Amniotic epithelial cell (primary cell): Measurements from ENCODE around the gene SAP130.
A peak's percentile ranks its signal among the peaks of the same experiment; 100 is the strongest.

ENCODE experiments used
- DNase-seq: peaks from one replicate; pipeline ENCODE4 v3.0.0-alpha.2; 2010; ENCODE audit warnings: low read depth

SAP130 gene

GRCh38 chr2:128027801-128028667 lies at the start of gene SAP130:
Gene SAP130, minus strand, starts transcription at chr2:128028059. Its CDS starts 1,767 bp downstream, at chr2:128026292.
- DNase-seq = peak; percentile 89

DNA sequence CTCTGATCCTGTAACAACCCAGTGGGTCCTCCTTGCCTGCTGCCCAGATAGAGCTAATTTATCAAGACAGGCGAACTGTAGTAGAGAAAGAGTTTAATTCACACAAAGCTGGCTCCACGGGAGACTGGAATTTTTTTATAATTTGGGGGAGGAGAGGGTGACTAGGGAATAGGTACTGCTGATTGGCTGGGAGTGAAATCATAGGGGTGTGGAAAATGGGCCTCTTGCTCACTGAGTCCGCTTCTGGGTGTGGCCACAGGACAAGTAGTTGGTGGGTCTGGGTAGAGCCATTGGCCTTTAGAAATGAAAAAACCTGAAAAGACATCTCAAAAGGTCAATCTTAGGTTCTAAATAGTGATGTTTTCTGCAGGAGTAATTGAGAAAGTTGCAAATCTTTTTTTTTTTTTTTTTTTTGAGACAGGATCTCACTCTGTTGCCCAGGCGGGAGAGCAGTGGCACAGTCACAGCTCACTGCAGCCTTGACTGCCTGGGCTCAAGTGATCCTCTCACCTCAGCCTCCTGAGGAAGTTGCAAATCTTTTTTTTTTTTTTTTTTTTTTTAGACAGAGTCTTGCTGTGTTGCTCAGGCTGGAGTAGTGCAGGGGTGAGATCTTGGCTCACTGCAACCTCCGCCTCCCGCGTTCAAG lies 48.7 kb upstream of the SAP130 start:
- no peak for DNase-seq

- no peak for DNase-seq
Observed at GRCh38 chr2:128073278-128073677, 45.4 kb upstream of the SAP130 start.

DNA sequence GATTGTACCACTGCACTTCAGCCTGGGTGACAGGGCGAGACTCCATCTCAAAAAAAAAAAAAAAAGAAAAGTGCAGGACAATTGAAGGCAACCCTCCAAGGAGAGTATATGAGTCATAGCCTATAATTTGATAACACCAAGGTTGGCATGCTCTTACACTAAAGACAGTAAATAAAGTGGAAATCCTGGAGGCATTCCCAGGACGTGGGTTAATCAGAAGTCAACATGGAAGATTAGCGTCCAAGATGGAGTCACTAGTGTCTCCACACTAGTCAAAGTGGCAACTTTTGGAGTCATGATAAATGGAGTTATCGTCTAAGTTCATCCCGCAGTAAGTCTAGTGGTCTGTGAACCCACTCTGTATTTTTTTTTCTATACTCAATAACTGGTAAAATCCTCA lies 41.9 kb upstream of the SAP130 start:
- peak; percentile 71 for DNase-seq

- no peak for DNase-seq
Observed at GRCh38 chr2:128064353-128064752, 36.5 kb upstream of the SAP130 start.

DNA sequence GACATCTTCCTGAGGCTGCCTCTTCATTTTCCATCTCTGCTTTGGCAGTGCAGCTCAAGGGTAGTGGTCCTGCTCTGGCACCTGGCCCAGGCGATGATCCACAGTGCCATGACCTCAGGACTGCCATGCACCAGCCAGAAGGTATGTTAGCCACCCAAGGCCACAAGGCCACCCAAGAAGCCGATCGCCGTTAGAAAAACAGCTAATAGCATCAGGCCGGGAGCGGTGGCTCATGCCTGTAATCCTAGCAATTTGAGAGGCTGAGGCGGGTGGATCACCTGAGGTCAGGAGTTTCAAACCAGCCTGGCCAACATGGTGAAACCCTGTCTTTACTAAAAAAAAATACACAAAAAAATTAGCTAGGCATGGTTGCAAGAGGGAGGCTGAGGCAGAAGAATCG lies 34.7 kb upstream of the SAP130 start:
- DNase-seq = no peak

DNA sequence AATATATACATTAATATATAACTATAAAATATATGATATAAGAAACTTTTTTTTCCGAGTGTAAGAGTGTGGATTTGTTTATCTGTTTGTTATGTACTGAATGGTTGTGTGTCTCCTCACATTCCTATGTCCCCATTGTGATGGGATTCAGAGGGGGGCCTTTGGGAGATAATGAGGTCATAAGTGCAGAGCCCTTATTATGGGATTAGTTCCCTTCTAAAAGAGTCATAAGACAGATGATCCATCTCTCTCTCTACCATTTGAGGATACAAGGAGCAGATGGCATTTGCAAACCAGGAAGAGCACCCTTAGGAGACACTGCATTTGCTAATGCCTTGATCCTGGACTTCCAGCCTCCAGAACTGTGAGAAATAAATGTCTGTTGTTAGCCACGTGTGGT lies 30.3 kb upstream of the SAP130 start:
- no peak for DNase-seq

GRCh38 chr2:128057334-128057733 lies 29.5 kb upstream of the SAP130 start:
- DNase-seq = no peak

DNA sequence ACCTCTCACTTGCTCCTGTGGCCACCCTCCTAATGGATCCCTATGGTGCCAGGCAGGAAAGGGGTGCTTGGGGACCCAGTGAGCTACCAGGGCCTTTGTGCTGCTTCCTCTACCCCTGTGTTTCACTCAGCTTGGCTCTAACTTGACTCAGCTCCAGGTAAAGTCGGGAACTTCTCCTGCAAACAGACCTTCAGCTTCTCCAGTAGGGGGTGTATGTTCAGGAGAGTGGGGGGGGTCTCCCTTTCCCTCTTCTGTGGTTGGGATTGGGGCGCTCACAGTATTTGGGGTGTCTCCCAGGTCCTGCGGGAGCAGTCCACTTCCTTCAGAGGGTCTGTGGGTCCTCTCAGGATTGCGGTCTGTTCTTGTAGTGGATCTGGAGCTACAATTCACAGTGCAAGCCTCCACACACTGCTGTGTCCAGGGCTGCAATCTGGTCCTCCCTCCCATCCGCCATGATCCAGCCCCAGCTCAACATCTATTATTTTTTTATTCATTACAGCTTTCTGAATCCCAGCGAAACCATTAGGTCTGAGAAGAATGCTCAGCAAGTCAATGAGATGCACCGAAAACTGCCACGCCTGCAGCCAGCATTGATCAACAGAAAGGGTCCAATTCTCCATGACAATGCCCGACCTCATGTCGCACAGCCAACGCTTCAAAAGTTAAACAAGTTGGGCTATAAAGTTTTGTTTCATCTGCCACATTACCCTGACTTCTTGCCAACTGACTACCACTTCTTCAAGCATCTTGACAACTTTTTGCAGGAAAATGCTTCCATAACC lies 26.4 kb upstream of the SAP130 start:
- DNase-seq = no peak

DNA sequence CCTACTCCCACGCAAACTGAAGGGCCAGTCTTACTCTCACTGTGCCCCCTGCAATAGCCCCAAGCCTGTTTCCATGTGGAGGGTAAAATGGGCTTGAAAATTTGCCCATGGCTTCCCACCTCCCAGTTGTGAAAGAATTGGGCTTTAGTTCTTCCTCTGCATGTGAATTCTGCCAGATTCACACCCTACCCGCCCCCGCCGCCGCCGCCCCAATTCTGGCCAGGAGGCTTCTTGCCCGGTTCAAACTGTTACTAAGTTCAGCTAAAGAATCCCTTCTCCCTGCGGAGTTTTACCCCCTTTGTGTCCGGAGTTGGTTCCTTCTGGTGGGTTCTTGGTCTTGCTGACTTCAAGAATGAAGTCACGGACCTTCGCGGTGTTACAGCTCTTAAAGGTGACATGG lies 25.5 kb upstream of the SAP130 start:
- DNase-seq = no peak

DNA sequence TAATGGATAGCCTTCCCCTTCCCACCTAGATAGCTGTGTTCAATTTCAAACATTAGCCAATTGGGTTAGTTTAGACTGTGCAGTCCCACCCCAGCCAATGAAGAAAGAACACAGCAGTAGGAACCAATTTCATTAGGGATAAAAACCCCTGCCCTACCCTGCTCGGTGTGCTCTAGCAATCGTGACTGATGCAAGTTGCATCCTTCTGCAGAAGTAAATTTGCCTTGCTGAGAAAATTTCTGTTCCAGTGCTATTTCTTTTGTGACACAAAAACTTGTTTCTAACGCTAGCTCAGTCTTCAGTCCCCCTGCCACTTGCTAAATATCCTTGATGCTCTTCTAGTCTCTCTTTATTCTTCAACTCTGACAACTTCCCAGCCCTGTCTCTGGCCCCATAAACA lies 15.2 kb upstream of the SAP130 start:
- DNase-seq = no peak

- no peak for DNase-seq
Observed at GRCh38 chr2:128041561-128041960, 13.7 kb upstream of the SAP130 start.

DNA sequence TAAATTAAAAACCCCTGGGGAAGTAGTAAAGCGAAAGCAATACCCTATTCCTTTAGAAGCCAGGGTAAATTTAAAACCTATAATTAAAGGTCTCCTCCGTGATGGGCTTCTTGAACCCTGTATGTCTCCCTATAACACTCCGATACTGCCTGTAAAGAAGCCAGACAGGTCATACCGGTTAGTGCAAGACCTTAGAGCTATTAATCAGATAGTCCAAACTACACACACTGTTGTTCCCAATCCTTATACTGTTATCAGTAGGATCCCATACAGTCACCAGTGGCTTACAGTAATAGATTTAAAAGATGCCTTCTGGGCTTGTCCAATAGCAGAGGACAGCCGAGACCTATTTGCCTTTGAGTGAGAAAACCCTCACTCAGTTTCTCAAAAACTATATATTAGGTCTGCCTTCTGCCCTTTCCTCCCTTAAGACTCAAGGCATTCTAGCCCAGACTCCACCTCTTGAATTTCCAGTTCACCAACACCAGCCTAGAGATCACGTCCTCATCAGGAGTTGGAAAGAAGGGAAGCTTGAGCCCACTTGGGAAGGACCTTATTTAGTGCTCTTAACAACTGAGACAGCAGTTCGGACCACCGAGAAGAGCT lies 12.4 kb upstream of the SAP130 start:
- DNase-seq = no peak

DNA sequence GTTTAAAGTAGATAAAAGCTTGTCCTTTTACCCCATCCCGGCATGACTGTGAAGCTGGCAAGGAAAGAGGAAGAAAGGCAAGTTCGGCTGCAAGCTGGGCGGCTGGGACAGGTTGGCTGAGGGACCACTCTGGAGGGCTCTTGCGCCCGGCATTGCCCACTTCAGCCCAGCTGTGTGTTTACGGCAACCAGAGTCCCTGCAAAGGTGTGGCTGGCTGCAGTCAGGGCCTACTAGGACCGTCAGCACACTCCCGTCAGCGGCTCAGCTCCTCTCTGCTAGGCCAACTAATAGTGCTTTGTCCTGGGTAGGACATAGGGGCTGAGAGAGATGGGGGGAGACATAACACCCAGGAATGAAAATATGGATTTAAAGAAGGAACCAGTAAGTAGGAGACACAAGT lies 11.7 kb upstream of the SAP130 start:
- DNase-seq = no peak

DNA sequence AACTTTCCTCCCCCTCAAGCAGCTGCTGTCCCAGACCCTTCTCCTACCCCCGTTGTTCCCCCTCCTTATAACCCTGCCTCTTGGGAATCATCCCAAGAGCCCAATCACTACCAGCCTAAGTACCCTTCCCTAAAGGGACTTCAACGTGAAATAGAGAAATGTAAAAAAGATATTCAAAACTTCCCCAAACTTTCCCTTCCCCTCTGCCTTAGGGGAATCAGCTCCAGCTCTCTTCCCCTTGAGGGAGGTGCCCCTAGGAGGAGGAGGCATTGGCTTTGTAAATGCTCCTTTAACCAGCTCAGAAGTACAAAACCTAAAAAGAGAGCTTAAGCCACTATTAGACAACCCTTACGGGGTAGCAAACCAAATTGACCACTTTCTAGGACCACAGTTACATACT lies 10.6 kb upstream of the SAP130 start:
- DNase-seq = no peak

DNA sequence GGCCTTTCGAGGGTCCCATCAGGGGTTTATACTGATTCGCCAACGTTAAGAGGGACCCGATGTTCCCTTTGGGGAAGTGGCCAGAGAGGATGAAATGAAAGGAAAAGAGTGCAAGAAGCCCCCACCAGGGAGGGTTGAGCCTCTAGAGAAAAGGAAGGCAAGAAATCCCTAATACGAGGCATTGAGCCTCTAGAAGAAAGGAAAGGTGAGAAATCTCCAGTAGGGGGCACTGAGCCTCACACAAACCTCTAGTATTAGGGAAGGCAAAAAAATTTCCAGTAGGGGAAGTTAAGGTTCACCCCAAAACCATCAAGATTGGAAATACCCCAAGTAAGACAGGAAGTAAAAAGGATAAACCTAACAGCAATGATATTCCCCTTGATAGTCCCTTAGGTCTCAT lies 9.8 kb upstream of the SAP130 start:
- DNase-seq = no peak

DNA sequence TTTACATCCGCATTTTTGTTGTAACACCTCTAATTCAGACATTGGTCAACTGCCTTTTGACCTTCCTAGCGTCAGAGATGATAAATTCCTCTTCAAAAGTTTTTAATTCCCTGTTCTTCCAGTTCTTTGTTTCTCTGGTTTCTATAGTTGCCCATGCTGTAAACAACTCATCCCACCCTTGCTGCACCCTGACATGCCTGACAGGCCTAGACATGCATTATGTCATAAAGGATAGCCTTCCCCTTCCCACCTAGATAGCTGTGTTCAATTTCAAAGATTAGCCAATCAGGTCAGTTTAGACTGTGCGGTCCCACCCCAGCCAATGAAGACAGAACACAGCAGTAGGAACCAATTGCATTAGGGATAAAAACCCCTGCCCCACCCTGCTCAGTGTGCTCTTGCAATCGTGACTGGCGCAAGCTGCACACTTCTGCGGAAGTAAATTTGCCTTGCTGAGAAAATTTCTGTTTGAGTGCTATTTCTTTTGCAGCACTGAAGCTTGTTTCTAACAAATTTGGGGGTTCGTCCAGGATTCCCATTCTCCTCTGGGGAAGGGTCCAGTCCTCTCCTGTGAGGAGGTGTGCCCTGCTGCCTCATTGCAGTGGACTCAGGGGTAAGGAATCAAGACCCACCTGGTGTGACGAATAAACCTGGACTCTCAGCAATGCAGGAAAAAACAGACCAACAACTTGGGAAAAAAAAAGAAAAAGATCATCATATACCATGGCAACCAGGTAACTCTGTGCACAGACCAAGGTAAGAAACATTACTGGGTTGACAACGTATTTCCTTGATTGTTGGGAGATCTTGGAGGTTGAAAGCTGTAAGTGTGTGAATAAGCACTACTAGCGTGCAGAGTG lies 9.1 kb upstream of the SAP130 start:
- no peak for DNase-seq

DNA sequence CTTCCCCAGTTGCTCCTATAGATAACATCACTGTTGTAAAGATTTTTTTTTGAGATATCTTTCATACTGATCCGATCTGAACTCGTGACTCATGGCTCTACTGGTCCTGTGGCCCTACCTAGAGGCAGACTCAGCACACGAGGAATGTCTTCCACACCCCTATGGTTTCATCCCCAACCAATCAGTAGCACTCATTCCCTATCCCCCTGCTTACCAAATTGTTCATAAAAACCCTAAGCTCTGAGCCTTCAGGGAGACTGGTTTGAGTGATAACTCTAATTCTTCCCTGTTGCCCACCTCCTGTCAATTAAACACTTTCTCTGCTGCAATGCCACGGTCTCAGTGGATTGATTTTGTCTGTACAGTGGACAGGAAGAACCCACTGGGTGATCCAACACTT lies 4.2 kb upstream of the SAP130 start:
- no peak for DNase-seq

- DNase-seq = no peak
Observed at GRCh38 chr2:128028668-128029054, 802 bp upstream of the SAP130 start.

- peak; percentile 97 for DNase-seq
Observed at GRCh38 chr2:128027278-128027800, 520 bp downstream of the SAP130 start.
